IPS-20b (cell line): ENCODE results near the gene INHBC.

Experiments
- H3K27ac ChIP-seq: one replicate; pipeline ENCODE4 v1.5.1; 2013; ENCODE audit warnings: low read length
- H3K27me3 ChIP-seq: 2 replicates; pipeline ENCODE4 v1.6.1; 2013; ENCODE audit warnings: mild to moderate bottlenecking, low read length, inconsistent platforms; ENCODE audit not compliant: insufficient read depth
- H3K36me3 ChIP-seq: 2 replicates; pipeline ENCODE4 v1.6.1; 2013; ENCODE audit warnings: low read depth, mild to moderate bottlenecking, inconsistent platforms, low read length, moderate library complexity; ENCODE audit not compliant: insufficient read depth
- H3K4me1 ChIP-seq: 2 replicates; pipeline ENCODE4 v1.6.1; 2013; ENCODE audit warnings: mild to moderate bottlenecking, control low read depth, inconsistent platforms, low read length, moderate library complexity; ENCODE audit not compliant: insufficient read depth
- H3K4me3 ChIP-seq: 2 replicates; pipeline ENCODE4 v1.5.1; 2013; ENCODE audit warnings: mild to moderate bottlenecking, low read length, inconsistent platforms
- H3K9ac ChIP-seq: 2 replicates; pipeline ENCODE4 v1.6.1; 2013; ENCODE audit warnings: low read depth, mild to moderate bottlenecking, inconsistent platforms, low read length, moderate library complexity
- H3K9me3 ChIP-seq: 2 replicates; pipeline ENCODE4 v1.6.1; 2013; ENCODE audit warnings: mild to moderate bottlenecking, low read depth, low read length, inconsistent platforms; ENCODE audit not compliant: insufficient read depth

The INHBC gene

GRCh38 chr12:57456145-57456700, 21.6 kb downstream of the INHBC start:
- Histone ChIP-seq H3K27ac (no peak overlapping the region), H3K36me3 (no peaks in the 10 kb centered on the region), H3K4me1 (peaks cover 32% of the 10 kb centered on the region), H3K4me3 (peak overlapping the region; percentile 57), H3K27me3 (peaks cover 11% of the 10 kb centered on the region), H3K9me3 (no peaks in the 10 kb centered on the region), H3K9ac (peak overlapping the region; percentile 67; the same call in 1 of the 2 replicates)

GRCh38 chr12:57456737-57457490, 22.3 kb downstream of the INHBC start:
- Histone ChIP-seq H3K4me3 (no peak overlapping the region), H3K4me1 (peaks cover 29% of the 10 kb centered on the region), H3K9me3 (no peaks in the 10 kb centered on the region), H3K9ac (no peak overlapping the region), H3K27me3 (peaks cover 11% of the 10 kb centered on the region), H3K27ac (no peak overlapping the region), H3K36me3 (no peaks in the 10 kb centered on the region)

GRCh38 chr12:57458665-57459054, 24.1 kb downstream of the INHBC start:
- no peak overlapping the region for H3K27ac ChIP-seq
- peaks cover 21% of the 10 kb centered on the region for H3K4me1 ChIP-seq
- H3K4me3 ChIP-seq: peak overlapping the region; percentile 89
- H3K9ac ChIP-seq: peak overlapping the region; percentile 66; the same call in 1 of the 2 replicates
- H3K36me3 ChIP-seq: no peaks in the 10 kb centered on the region
- peaks cover 20% of the 10 kb centered on the region for H3K27me3 ChIP-seq
- no peaks in the 10 kb centered on the region for H3K9me3 ChIP-seq

GRCh38 chr12:57459055-57459749, 24.6 kb downstream of the INHBC start:
- no peaks in the 10 kb centered on the region for H3K9me3 ChIP-seq
- peaks cover 24% of the 10 kb centered on the region for H3K27me3 ChIP-seq
- peak overlapping the region; percentile 89 for H3K4me3 ChIP-seq
- peak overlapping the region; percentile 27 for H3K27ac ChIP-seq
- H3K36me3 ChIP-seq: no peaks in the 10 kb centered on the region
- peaks cover 21% of the 10 kb centered on the region for H3K4me1 ChIP-seq
- H3K9ac ChIP-seq: peak overlapping the region; percentile 66; the same call in 1 of the 2 replicates

- Histone ChIP-seq H3K9ac (peak within 1 kb of the TSS; percentile 66; the same call in 1 of the 2 replicates), H3K36me3 (no peaks in the 10 kb centered on the region), H3K27me3 (peaks cover 24% of the 10 kb centered on the region), H3K27ac (peak within 1 kb of the TSS; percentile 27), H3K4me1 (peaks cover 16% of the 10 kb centered on the region), H3K9me3 (no peaks in the 10 kb centered on the region), H3K4me3 (peak within 1 kb of the TSS; percentile 89)
Measured at GRCh38 chr12:57459750-57460467, 25.3 kb downstream of the INHBC start, which contains the start of gene GLI1. GLI1 (plus strand) TSS chr12:57459785; CDS start chr12:57463692, 3,907 bp downstream.

- Histone ChIP-seq H3K4me3 (peak overlapping the region; percentile 89), H3K36me3 (no peaks in the 10 kb centered on the region), H3K4me1 (peaks cover 13% of the 10 kb centered on the region), H3K27me3 (peaks cover 24% of the 10 kb centered on the region), H3K27ac (no peak overlapping the region), H3K9ac (peak overlapping the region; percentile 57; the same call in 1 of the 2 replicates), H3K9me3 (no peaks in the 10 kb centered on the region)
Measured at GRCh38 chr12:57460468-57460784, 25.8 kb downstream of the INHBC start.

- Histone ChIP-seq H3K4me3 (peak overlapping the region; percentile 89), H3K4me1 (peaks cover 9% of the 10 kb centered on the region), H3K9ac (peak overlapping the region; percentile 57; the same call in 1 of the 2 replicates), H3K27me3 (peaks cover 20% of the 10 kb centered on the region), H3K9me3 (no peaks in the 10 kb centered on the region), H3K27ac (no peak overlapping the region), H3K36me3 (no peaks in the 10 kb centered on the region)
Measured at GRCh38 chr12:57460841-57461275, 26.3 kb downstream of the INHBC start.

- no peaks in the 10 kb centered on the region for H3K9me3 ChIP-seq
- no peaks in the 10 kb centered on the region for H3K36me3 ChIP-seq
- H3K4me1 ChIP-seq: peaks cover 7% of the 10 kb centered on the region
- H3K27ac ChIP-seq: peak overlapping the region; percentile 49
- H3K4me3 ChIP-seq: peak overlapping the region; percentile 89
- peak overlapping the region; percentile 85; the same call in 1 of the 2 replicates for H3K9ac ChIP-seq
- peaks cover 18% of the 10 kb centered on the region for H3K27me3 ChIP-seq
Measured at GRCh38 chr12:57461276-57461916, 26.8 kb downstream of the INHBC start.

- H3K36me3 ChIP-seq: no peaks in the 10 kb centered on the region
- peaks cover 7% of the 10 kb centered on the region for H3K4me1 ChIP-seq
- peak overlapping the region; percentile 85; the same call in 1 of the 2 replicates for H3K9ac ChIP-seq
- H3K4me3 ChIP-seq: peak overlapping the region; percentile 89
- no peaks in the 10 kb centered on the region for H3K9me3 ChIP-seq
- H3K27ac ChIP-seq: peak overlapping the region; percentile 49
- peaks cover 18% of the 10 kb centered on the region for H3K27me3 ChIP-seq
Measured at GRCh38 chr12:57461917-57462250, 27.3 kb downstream of the INHBC start.

GRCh38 chr12:57462251-57462911, 27.8 kb downstream of the INHBC start:
- Histone ChIP-seq H3K9ac (peak overlapping the region; percentile 85; the same call in 1 of the 2 replicates), H3K36me3 (no peaks in the 10 kb centered on the region), H3K27ac (peak overlapping the region; percentile 49), H3K9me3 (no peaks in the 10 kb centered on the region), H3K4me1 (peaks cover 7% of the 10 kb centered on the region), H3K27me3 (peaks cover 18% of the 10 kb centered on the region), H3K4me3 (peak overlapping the region; percentile 89)
